Sigmoid colon (tissue), 7 donors: ENCODE results near the gene FAM216B. TPM values are rescaled to one million over a fixed set of nuclear protein-coding genes. Genes with fewer than 3 reads are reported as not detected.
"Not testable (repeated sequence)": the region's sequence is repeated elsewhere in the genome, so short reads cannot be mapped to it uniquely, and the experiment has no call there.

Source experiments
- DNase-seq: peaks from one replicate; pipeline ENCODE4 v3.0.0-alpha.2; 2019
- H3K27ac ChIP-seq, 4 donors: fragments of 200-600 bp; sonication (generic); one replicate each; pipeline ENCODE4 v1.5.1; 2016 to 2019; ENCODE audit warnings: mild to moderate bottlenecking in 1 of 4
- H3K27me3 ChIP-seq, 3 donors: fragments of 200-600 bp; sonication (generic); one replicate each; pipeline ENCODE4 v1.5.1; 2019; ENCODE audit warnings: mild to moderate bottlenecking in 1 of 3
- H3K36me3 ChIP-seq, 4 donors: fragments of 200-600 bp; sonication (generic); one replicate each; pipeline ENCODE4 v1.5.1; 2016 to 2019
- H3K4me1 ChIP-seq, 4 donors: fragments of 200-600 bp; sonication (generic); one replicate each; pipeline ENCODE4 v1.5.1; 2017 to 2019
- H3K4me3 ChIP-seq, 4 donors: fragments of 200-600 bp; sonication (generic); one replicate each; pipeline ENCODE4 v1.5.1; 2017 to 2019; ENCODE audit warnings: mild to moderate bottlenecking in 2 of 4, moderate library complexity in 1 of 4
- H3K9me3 ChIP-seq, 4 donors: fragments of 200-600 bp in 3 of 4; sonication (generic) in 3 of 4; one replicate each; pipeline versions ENCODE4 v1.5.1 to v1.6.1; 2013 to 2019
- EP300 ChIP-seq, 4 donors: sonication (generic); formaldehyde crosslinking; IDR thresholded peaks; one replicate each; pipeline ENCODE4 v1.6.1; 2017; ENCODE audit warnings: antibody characterized with exemption in 4 of 4
- POLR2A ChIP-seq, 2 donors: fragments of 450-650 bp; IDR thresholded peaks; one replicate each; pipeline ENCODE4 v1.6.1; 2016; ENCODE audit warnings: antibody characterized with exemption in 2 of 2, mild to moderate bottlenecking in 2 of 2, moderate library complexity in 2 of 2
- POLR2AphosphoS5 ChIP-seq, 4 donors: sonication (generic); formaldehyde crosslinking; IDR thresholded peaks; one replicate each; pipeline ENCODE4 v1.6.1; 2017; ENCODE audit warnings: antibody characterized with exemption in 4 of 4
- WGBS, 2 donors: extraction: QIAGEN DNeasy Blood & Tissue Kit; methylation state at CpG; one replicate each; pipeline ENCODE4 v1.1.7; 2013; 5-methylcytosine and 5-hydroxymethylcytosine counted together
- intact Hi-C: fragments of 100-400 bp; cut with DNase I; formaldehyde crosslinking; loops from one replicate; pipeline ENCODE4 v1.15.1; 2023
- polyA plus RNA-seq, 3 donors: library from polyadenylated mRNA; stranded (reverse); fragments of 200-250 nt; gene quantifications; one replicate each; pipeline ENCODE4 v1.2.3, GENCODE V29; 2013
- total RNA-seq, 4 donors: library from RNA; depleted of rRNA; stranded (reverse); fragments of >200 nt; gene quantifications; one replicate each; pipeline ENCODE4 v1.1.0, GENCODE V29; 2016
- TF ChIP-seq, protein P1 (sequence below), 4 experiments: fragments of 450-650 bp in 3 of 4; fragments of 200-600 bp in 1 of 4; IDR thresholded peaks; one replicate each; pipeline ENCODE4 v1.5.1; 2016 to 2019; ENCODE audit warnings: antibody characterized with exemption in 4 of 4, mild to moderate bottlenecking in 3 of 4, moderate library complexity in 2 of 4
- donor health status: healthy with polysubstance abuse.
- donor health status: Bipolar disorder and iron deficiency.
- donor health status: healthy.

Gene FAM216B
- total and polyA plus RNA-seq, 7 donors, result 0.23 to 0.86 TPM; not detected in 5

DNA sequence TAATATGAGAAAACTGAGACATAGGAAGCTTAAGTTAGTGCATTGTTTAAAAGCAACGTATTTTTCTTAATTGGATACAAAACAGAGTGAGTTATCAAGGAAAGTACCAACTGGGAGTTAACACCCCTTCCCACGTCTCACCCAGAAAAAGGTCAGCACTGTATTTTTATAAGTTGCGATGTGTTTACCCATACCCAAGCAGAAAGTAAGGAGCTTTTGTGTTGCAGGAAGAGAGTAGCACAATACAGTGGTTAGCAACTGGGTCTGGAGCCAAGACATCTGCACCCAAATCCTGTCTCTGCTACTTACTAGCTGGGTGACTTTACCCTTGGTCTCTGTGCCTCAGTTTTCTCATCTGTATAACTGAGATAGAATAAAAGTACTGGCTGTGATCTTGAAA, 34.3 kb downstream of the FAM216B start:
- Histone ChIP-seq H3K36me3 (no peaks in the 10 kb centered on the region), H3K9me3 (no peaks in the 10 kb centered on the region), H3K27me3 (no peaks in the 10 kb centered on the region), H3K4me3 (no peak overlapping the region), H3K27ac (no peak overlapping the region), H3K4me1 (peaks cover 0 to 6% (median 2%) of the 10 kb centered on the region in 4 donors)
- intact Hi-C loops, result no loop called here
- no peak for DNase-seq
- 56 to 69% methylated on average over 3 of the region's 3 CpGs for WGBS, 2 donors
- TF ChIP-seq POLR2AphosphoS5 (IDR thresholded peaks at IDR 0.05), result no peak
- TF ChIP-seq, protein P1, sequence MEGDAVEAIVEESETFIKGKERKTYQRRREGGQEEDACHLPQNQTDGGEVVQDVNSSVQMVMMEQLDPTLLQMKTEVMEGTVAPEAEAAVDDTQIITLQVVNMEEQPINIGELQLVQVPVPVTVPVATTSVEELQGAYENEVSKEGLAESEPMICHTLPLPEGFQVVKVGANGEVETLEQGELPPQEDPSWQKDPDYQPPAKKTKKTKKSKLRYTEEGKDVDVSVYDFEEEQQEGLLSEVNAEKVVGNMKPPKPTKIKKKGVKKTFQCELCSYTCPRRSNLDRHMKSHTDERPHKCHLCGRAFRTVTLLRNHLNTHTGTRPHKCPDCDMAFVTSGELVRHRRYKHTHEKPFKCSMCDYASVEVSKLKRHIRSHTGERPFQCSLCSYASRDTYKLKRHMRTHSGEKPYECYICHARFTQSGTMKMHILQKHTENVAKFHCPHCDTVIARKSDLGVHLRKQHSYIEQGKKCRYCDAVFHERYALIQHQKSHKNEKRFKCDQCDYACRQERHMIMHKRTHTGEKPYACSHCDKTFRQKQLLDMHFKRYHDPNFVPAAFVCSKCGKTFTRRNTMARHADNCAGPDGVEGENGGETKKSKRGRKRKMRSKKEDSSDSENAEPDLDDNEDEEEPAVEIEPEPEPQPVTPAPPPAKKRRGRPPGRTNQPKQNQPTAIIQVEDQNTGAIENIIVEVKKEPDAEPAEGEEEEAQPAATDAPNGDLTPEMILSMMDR (IDR thresholded peaks at IDR 0.05), result no peak
- TF ChIP-seq POLR2A (IDR thresholded peaks at IDR 0.05), result no peak
- no peak for TF ChIP-seq EP300 (IDR thresholded peaks at IDR 0.05)

DNA sequence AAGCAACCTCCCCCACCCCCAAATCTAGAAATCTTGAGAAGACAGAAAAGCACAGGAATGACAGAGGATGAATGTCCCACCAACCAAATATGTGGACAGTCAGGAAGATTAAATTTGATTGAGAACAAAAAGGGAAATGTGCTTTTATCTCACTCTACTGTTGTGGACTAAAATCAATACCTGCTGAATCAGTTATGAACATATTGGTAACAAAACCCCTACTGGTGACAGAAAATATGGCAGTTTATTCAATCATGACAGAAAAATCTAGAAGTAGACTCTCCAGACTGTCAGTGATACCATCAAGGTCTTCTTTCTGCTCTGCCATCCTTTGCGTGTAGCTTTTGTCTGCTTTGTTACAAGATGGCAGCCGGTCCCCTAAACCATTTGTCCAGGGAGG, 35.2 kb downstream of the FAM216B start:
- Histone ChIP-seq H3K27me3 (no peaks in the 10 kb centered on the region), H3K36me3 (no peaks in the 10 kb centered on the region), H3K4me3 (no peak overlapping the region), H3K27ac (no peak overlapping the region), H3K9me3 (no peaks in the 10 kb centered on the region), H3K4me1 (peaks cover 0 to 11% (median 7%) of the 10 kb centered on the region in 4 donors)
- intact Hi-C loops, result no loop called here
- TF ChIP-seq POLR2AphosphoS5 (IDR thresholded peaks at IDR 0.05), result no peak
- TF ChIP-seq POLR2A (IDR thresholded peaks at IDR 0.05), result no peak
- no peak for TF ChIP-seq EP300 (IDR thresholded peaks at IDR 0.05)
- TF ChIP-seq, protein P1 (IDR thresholded peaks at IDR 0.05), result no peak
- WGBS, 2 donors, result 96% methylated on average over 2 of the region's 2 CpGs
- no peak for DNase-seq

GRCh38 chr13:42819687-42820086, 38.3 kb downstream of the FAM216B start:
- 79 to 86% methylated on average over 1 of the region's 1 CpG for WGBS, 2 donors
- H3K9me3 ChIP-seq, result not testable (repeated sequence)

GRCh38 chr13:42820451-42820850, 39.1 kb downstream of the FAM216B start:
- Histone ChIP-seq H3K27ac (peak overlapping the region in 2 of 4 donors; percentile 29 to 47), H3K4me1 (peaks cover 0 to 11% (median 8%) of the 10 kb centered on the region in 4 donors), H3K9me3 (no peaks in the 10 kb centered on the region), H3K4me3 (no peak overlapping the region), H3K36me3 (no peaks in the 10 kb centered on the region), H3K27me3 (no peaks in the 10 kb centered on the region)
- TF ChIP-seq POLR2A (IDR thresholded peaks at IDR 0.05) (no peak), POLR2AphosphoS5 (IDR thresholded peaks at IDR 0.05) (no peak), EP300 (IDR thresholded peaks at IDR 0.05) (no peak)
- TF ChIP-seq, protein P1 (IDR thresholded peaks at IDR 0.05), result no peak
- WGBS, 2 donors, result 66 to 69% methylated on average over 4 of the region's 4 CpGs
- intact Hi-C loops, result no loop called here
- no peak for DNase-seq

More at GRCh38 chr13:42819687-42820086, 38.3 kb downstream of the FAM216B start:
- H3K36me3 ChIP-seq, H3K27ac ChIP-seq, intact Hi-C loops, H3K27me3 ChIP-seq, DNase-seq, H3K4me3 ChIP-seq: not testable (repeated sequence)
- H3K4me1 ChIP-seq, result peaks cover 0 to 11% (median 8%) of the 10 kb centered on the region in 4 donors

GRCh38 chr13:42821437-42821836, 40.1 kb downstream of the FAM216B start:
- WGBS, 2 donors, result 69 to 76% methylated on average over 1 of the region's 1 CpG
- no peaks in the 10 kb centered on the region for H3K9me3 ChIP-seq
- intact Hi-C loops, result no loop called here
- no peaks in the 10 kb centered on the region for H3K27me3 ChIP-seq
- TF ChIP-seq EP300 (IDR thresholded peaks at IDR 0.05) (no peak), POLR2AphosphoS5 (IDR thresholded peaks at IDR 0.05) (peak in 1 of 4 donors; percentile 6), POLR2A (IDR thresholded peaks at IDR 0.05) (no peak)
- TF ChIP-seq, protein P1 (IDR thresholded peaks at IDR 0.05), result no peak
- H3K36me3 ChIP-seq, result no peaks in the 10 kb centered on the region
- H3K27ac ChIP-seq, result peak overlapping the region in 1 of 4 donors; percentile 47
- no peak overlapping the region for H3K4me3 ChIP-seq
- no peak for DNase-seq
- H3K4me1 ChIP-seq, result peaks cover 0 to 11% (median 8%) of the 10 kb centered on the region in 4 donors
